Measurements from ENCODE around the gene MAB21L2. TPM values are rescaled to one million over a fixed set of nuclear protein-coding genes. Genes with fewer than 3 reads are reported as not detected.

Gene MAB21L2
- polyA plus RNA-seq, 4 donors = 0.21 TPM; not detected in 3

DNA sequence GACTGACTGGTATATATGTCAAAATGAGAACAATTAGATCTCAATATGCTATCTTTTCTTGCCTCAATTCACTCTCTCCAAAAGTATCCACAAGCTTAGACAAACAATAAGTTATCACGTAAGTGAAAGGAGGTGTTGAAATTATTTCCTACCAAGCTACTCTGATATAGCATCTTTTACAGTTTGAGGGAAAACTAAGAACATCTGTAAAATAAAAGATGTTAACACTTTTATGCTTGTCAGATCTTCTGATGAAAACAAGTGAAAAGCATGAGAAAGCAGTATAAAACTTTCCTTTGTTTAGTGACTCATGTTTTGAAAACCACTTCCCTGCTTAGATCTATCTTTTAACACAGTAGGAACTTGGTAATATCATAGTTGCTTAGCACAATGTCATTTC, 8.4 kb upstream of the MAB21L2 start:
- DNase-seq (ENCODE audit: low read depth in 4 of 4, low spot score in 2 of 4) = no peak

- no peak for DNase-seq (ENCODE audit: low read depth in 4 of 4, low spot score in 2 of 4)
Measured at GRCh38 chr4:150574678-150575077, 7.3 kb upstream of the MAB21L2 start.

DNA sequence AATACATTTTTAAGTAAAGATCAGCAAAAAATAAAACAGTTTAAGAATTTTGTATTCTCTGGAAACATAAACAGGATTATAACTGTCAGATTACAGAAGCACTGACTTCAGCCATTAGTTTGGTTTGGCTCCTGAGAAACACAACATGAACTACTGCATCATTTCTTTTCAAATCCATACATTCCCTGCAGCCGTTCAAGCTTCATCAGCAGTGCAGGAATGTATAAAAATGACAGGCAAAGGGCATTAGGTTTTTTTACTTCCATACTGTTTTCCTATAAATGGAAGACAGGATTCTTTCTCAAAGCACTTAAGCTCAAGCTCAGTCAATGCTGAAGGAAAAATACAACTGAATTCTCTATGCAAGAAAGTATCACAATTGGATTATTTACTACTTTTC, 4.2 kb upstream of the MAB21L2 start:
- DNase-seq (ENCODE audit: low read depth in 4 of 4, low spot score in 2 of 4) = no peak

DNA sequence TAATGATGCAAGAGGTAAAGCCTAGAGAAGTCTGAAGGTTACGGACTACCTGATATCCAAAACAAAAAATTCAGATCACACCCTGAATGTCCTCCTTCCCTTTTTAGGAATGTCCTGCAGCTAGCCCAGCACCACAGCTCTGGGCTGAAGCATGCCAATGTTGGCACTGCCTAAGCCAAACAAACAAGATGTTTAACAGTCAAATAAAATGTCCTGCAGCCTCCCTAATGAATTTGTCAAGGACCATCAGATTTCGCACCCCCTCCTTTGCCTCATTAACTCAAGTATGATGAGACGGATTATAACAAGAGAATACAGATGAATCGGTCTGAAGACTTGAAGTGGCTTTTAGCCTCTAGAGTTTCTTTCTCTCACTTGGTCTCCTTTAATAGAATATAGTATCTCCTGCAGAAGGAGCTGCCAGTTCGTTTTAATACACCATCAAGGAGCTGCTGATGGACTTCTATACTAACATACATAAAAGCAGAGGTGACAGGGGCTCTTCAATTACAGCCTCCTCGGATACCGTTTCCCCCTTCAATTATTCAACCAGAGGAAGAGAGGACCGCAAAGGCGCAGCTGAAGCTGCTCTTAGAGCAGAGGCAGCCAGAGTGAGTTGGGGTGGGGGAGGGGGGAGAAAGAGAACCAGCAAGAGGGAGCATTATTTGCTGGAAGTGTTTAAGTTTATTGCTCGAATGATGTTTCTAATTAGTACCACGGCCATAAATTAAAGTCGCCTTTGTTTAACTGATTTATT, 3.0 kb upstream of the MAB21L2 start:
- peak in 3 of 4 donors; percentile 20 to 40 (median 32) for DNase-seq (ENCODE audit: low read depth in 4 of 4, low spot score in 2 of 4)

- DNase-seq (ENCODE audit: low read depth in 4 of 4, low spot score in 2 of 4) = peak in 3 of 4 donors; percentile 18 to 42 (median 24)
Measured at GRCh38 chr4:150579551-150580234, 2.3 kb upstream of the MAB21L2 start.

DNA sequence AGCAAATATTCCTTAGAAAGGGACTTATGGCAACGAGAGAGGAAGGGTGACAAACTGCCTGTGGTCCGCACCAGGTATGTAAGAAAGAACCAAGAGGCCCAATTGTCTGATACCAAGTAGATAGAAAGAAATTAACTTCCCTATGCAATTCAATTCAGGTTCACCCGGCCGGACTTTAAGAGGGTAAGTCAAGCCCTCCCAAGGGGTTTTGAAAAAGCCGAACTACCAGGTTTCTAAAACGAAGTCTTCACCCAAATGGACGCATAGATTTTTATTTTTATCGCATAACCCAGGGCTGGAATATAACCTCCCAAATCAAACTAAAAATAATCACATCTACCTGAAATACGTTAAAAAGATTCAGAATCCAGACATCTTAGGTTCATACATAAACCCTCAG, 1.6 kb upstream of the MAB21L2 start:
- peak in 1 of 4 donors; percentile 7 for DNase-seq (ENCODE audit: low read depth in 4 of 4, low spot score in 2 of 4)

DNA sequence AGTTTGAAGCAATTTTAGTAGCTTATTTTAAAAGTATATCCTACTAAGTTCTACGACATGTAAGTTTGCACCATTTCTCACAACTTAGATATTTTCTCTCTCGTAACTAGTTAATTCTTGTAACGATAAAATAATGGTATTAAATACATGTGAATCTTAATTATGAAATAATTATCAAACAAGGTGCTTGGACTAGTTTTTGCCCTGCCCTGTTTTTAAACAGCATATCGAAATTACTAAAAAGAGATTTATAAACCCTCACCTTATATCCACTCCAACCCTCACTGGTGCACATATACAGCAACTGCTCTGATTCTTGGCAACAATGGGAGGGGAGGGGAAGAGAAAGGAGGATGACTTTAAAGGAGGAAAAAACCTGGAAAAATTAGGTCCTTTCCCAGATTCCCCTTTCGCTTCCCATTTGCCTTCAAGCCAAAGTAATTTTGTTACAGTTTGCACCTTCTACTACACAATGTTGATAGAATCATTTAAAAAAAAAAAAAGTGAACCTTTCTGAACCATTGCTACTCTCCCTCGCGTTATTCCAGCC, 820 bp upstream of the MAB21L2 start:
- no peak for DNase-seq (ENCODE audit: low read depth in 4 of 4, low spot score in 2 of 4)

- peak in 1 of 4 donors; percentile 43 for DNase-seq (ENCODE audit: low read depth in 4 of 4, low spot score in 2 of 4)
Measured at GRCh38 chr4:150581641-150582051, 305 bp upstream of the MAB21L2 start.

DNA sequence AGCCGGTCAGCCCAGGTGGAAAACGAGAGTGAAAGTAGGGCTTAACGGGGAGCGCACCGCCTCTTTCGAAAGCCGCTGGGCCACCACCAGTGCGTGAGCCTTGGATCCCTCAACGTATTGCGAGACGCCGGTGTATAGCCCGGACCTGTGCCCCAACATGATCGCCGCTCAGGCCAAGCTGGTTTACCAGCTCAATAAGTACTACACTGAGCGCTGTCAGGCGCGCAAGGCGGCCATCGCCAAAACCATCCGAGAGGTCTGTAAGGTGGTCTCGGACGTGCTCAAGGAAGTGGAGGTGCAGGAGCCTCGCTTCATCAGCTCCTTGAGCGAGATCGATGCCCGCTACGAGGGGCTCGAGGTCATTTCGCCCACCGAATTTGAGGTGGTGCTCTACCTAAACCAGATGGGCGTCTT, 929 bp downstream of the MAB21L2 start:
- peak in 2 of 4 donors; percentile 16 to 20 for DNase-seq (ENCODE audit: low read depth in 4 of 4, low spot score in 2 of 4)

DNA sequence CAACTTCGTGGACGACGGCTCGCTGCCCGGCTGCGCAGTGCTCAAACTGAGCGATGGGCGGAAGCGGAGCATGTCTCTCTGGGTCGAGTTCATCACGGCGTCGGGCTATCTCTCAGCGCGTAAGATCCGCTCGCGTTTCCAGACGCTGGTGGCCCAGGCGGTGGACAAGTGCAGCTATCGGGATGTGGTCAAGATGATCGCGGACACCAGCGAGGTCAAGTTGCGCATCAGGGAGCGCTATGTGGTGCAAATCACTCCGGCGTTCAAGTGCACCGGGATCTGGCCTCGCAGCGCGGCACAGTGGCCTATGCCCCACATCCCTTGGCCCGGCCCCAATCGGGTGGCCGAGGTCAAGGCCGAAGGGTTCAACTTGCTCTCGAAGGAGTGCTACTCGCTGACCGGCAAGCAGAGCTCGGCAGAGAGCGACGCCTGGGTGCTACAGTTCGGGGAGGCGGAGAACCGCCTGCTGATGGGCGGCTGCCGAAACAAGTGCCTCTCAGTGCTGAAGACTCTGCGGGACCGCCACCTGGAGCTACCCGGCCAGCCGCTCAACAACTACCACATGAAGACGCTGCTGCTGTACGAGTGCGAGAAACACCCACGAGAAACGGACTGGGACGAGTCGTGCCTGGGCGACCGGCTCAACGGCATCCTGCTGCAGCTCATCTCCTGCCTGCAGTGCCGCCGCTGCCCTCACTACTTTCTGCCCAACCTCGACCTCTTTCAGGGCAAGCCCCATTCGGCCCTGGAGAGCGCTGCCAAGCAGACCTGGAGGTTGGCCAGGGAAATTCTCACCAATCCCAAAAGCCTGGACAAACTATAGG, 1.5 kb downstream of the MAB21L2 start:
- DNase-seq (ENCODE audit: low read depth in 4 of 4, low spot score in 2 of 4) = peak in 3 of 4 donors; percentile 7 to 44 (median 21)

GRCh38 chr4:150584111-150584915, 2.4 kb downstream of the MAB21L2 start:
- DNase-seq (ENCODE audit: low read depth in 4 of 4, low spot score in 2 of 4) = peak in 1 of 4 donors; percentile 22

GRCh38 chr4:150585611-150586010, 3.7 kb downstream of the MAB21L2 start:
- no peak for DNase-seq (ENCODE audit: low read depth in 4 of 4, low spot score in 2 of 4)

- no peak for DNase-seq (ENCODE audit: low read depth in 4 of 4, low spot score in 2 of 4)
Measured at GRCh38 chr4:150586162-150586810, 4.3 kb downstream of the MAB21L2 start.

GRCh38 chr4:150588316-150588715, 6.4 kb downstream of the MAB21L2 start:
- no peak for DNase-seq (ENCODE audit: low read depth in 4 of 4, low spot score in 2 of 4)

DNA sequence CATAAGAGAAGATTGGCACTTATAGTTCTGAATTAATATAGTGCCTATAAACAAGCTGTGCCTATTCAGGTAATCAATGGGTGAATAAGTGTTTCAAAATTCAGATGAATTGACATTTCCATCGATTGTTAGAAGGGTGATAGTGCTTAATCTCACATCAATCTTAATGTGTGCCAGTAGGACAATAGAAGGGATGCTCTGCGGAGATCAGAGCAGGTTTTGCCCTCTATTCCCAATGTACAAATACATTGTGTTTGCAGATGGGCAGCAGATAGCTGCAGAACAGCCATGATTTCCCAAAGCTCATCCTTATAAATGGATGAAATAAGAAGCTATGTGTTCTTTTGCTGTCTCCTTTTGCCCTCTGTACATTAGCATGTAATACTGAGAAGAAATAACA, 7.2 kb downstream of the MAB21L2 start:
- DNase-seq (ENCODE audit: low read depth in 4 of 4, low spot score in 2 of 4) = no peak

DNA sequence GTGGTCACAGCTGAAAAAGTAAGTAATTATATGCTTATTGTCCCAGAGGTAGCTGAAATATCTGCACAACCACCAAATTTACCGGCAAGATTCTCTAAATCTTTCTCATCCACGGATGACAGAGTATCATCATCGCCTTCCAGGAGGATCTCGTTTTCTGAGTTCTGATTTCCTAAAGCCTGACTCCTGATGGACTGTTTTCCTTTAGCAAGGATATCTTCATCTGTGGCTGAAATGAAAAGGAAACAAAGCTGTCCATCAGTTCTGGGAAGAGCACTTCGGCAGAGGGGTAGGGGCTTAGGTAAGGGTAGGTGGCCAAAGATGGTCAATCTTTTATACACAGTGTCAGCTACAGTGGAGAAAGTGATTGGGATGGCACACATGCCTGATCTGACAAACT, 8.7 kb downstream of the MAB21L2 start:
- DNase-seq (ENCODE audit: low read depth in 4 of 4, low spot score in 2 of 4) = no peak

DNA sequence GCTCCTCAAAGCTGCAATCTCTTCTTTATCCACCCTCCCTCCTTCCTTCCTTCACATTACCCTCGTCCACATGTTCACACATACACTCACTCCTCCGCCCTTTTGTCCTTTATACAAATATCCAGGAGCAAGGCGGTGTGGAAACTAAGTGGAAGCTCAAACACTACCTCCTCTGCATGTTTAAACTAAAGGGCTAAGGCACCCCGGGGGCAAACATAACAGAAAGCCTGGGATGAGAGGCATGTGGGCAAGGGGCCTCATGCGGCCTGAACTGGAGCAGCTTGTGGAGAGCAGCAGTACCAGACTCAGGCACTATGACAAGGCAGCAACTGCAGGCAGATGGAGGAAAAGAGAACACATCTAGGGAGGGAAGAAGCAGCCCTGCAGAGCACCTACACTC, 9.5 kb downstream of the MAB21L2 start:
- no peak for DNase-seq (ENCODE audit: low read depth in 4 of 4, low spot score in 2 of 4)

GRCh38 chr4:150591904-150592303, 10.0 kb downstream of the MAB21L2 start:
- no peak for DNase-seq (ENCODE audit: low read depth in 4 of 4, low spot score in 2 of 4)

- DNase-seq (ENCODE audit: low read depth in 4 of 4, low spot score in 2 of 4) = no peak
Measured at GRCh38 chr4:150593996-150594395, 12.0 kb downstream of the MAB21L2 start.

- DNase-seq (ENCODE audit: low read depth in 4 of 4, low spot score in 2 of 4) = no peak
Measured at GRCh38 chr4:150598909-150599308, 17.0 kb downstream of the MAB21L2 start.
